MCF 10A (cell line): ENCODE results near the gene ADSL. TPM values are rescaled to one million over a fixed set of nuclear protein-coding genes. Genes with fewer than 3 reads are reported as not detected.

Experiments used
- BruUV-seq: library from RNA; stranded (reverse); fragments of 400-500 nt; replicated peaks from 2 replicates; lab custom pipeline; 2021; lab: Mats Ljungman, UMichigan
- CTCF ChIA-PET: fragments of 300-600 bp; sonication (Branson Sonifier 250); formaldehyde crosslinking; extraction: SDS; loops from one replicate; lab custom pipeline; 2021; ENCODE audit warnings: antibody characterized with exemption, inconsistent platforms; lab: Yijun Ruan, JAX
- POLR2A ChIA-PET: fragments of 300-600, 350-650 bp; sonication (Branson Sonifier 250); formaldehyde crosslinking; extraction: SDS; loops from one replicate; lab custom pipeline; 2020; ENCODE audit warnings: antibody characterized with exemption, inconsistent platforms; lab: Yijun Ruan, JAX
- DNase-seq: peaks from one replicate; pipeline ENCODE4 v3.0.0-alpha.2; 2018; ENCODE audit not compliant: unreplicated experiment
- H3K27ac Mint-ChIP-seq: one replicate; pipeline ENCODE4 v1.8.0; 2022; ENCODE audit warnings: mild to moderate bottlenecking, low read depth, mixed read lengths; ENCODE audit not compliant: unreplicated experiment
- H3K27me3 Mint-ChIP-seq: one replicate; pipeline ENCODE4 v1.8.0; 2022; ENCODE audit warnings: mixed read lengths; ENCODE audit not compliant: insufficient read depth, unreplicated experiment
- H3K36me3 Mint-ChIP-seq: one replicate; pipeline ENCODE4 v1.8.0; 2022; ENCODE audit warnings: mild to moderate bottlenecking, moderate library complexity, mixed read lengths; ENCODE audit not compliant: insufficient read depth, unreplicated experiment
- H3K4me1 Mint-ChIP-seq: one replicate; pipeline ENCODE4 v1.8.0; 2022; ENCODE audit warnings: mixed read lengths; ENCODE audit not compliant: insufficient read depth, unreplicated experiment
- H3K4me3 Mint-ChIP-seq: one replicate; pipeline ENCODE4 v1.8.0; 2022; ENCODE audit warnings: mild to moderate bottlenecking, moderate library complexity, mixed read lengths; ENCODE audit not compliant: unreplicated experiment
- H3K9me3 Mint-ChIP-seq: one replicate; pipeline ENCODE4 v1.8.0; 2022; ENCODE audit warnings: mixed read lengths; ENCODE audit not compliant: unreplicated experiment
- CTCF ChIP-seq: fragments of 200-600 bp; IDR thresholded peaks from one replicate; pipeline ENCODE4 v1.8.0; 2022; ENCODE audit warnings: antibody characterized with exemption, mild to moderate bottlenecking; ENCODE audit not compliant: unreplicated experiment
- intact Hi-C: fragments of 100-400 bp; cut with micrococcal nuclease; formaldehyde crosslinking; loops from 2 replicates; pipeline ENCODE4 v1.14.1; 2022
- total RNA-seq: library from RNA; stranded (reverse); gene quantifications from 2 replicates; pipeline ENCODE4 v1.2.3, GENCODE V29; 2022

ADSL gene
- total RNA-seq, 1 experiment from 2014 or later, result 129 TPM

GRCh38 chr22:40436505-40437431, 90.5 kb downstream of the ADSL start:
- Mint-ChIP-seq H3K4me1 (peaks cover 27% of the 10 kb centered on the region), H3K36me3 (peaks cover 32% of the 10 kb centered on the region), H3K27ac (peak overlapping the region; percentile 19), H3K27me3 (no peaks in the 10 kb centered on the region), H3K9me3 (no peaks in the 10 kb centered on the region), H3K4me3 (no peak overlapping the region)
- no TSS peak for BruUV-seq
- peak; percentile 54 for TF ChIP-seq CTCF
- POLR2A ChIA-PET, result interaction anchor here (0.6 to 5.8 kb wide), 25 partner anchors 8 to 322 kb away, joined by 3 to 48 read pairs (median 4); partner anchors contain the start of gene MRTFA
- intact Hi-C loops, result loop anchor here (1.0 to 10.0 kb wide), 4 partner anchors 51 to 318 kb away; no protein-coding TSS in a partner anchor
- CTCF ChIA-PET, result interaction anchor here (0.5 to 12.1 kb wide), 52 partner anchors 9 to 1627 kb away, joined by 3 to 220 read pairs (median 5); partner anchors contain the start of gene MRTFA
- peak; percentile 71 for DNase-seq

Other genes with a start within 250 kb of the ADSL start
- 27.1 and 39.3 TPM in 2 replicates for gene TNRC6B, start 168.6 kb upstream of the ADSL start, total RNA-seq
- 41.3 and 44.6 TPM in 2 replicates for gene SGSM3, start 24.1 kb downstream of the ADSL start, total RNA-seq